GM10266 (cell line): ENCODE measurements around the gene CWC27.
A peak's percentile ranks its signal among the peaks of the same experiment; 100 is the strongest.

Experiments used
- DNase-seq: peaks from one replicate; pipeline ENCODE4 v3.0.0; 2012; ENCODE audit errors: extremely low spot score
- CTCF ChIP-seq: IDR thresholded peaks from 2 replicates; pipeline ENCODE4 v1.5.1; 2012; ENCODE audit warnings: mild to moderate bottlenecking, low read depth; ENCODE audit not compliant: control insufficient read depth, insufficient read depth; ENCODE audit errors: missing control alignments

CWC27 gene

GRCh38 chr5:64768358-64769312 is at the start of gene CWC27, which contains the start of gene SREK1IP1:
Gene CWC27, plus strand, starts transcription at chr5:64768930. Its CDS starts 217 bp downstream, at chr5:64769147.
Gene SREK1IP1, minus strand, starts transcription at chr5:64768691. Its CDS starts 174 bp downstream, at chr5:64768517.
- DNase-seq: peak; percentile 68
- TF ChIP-seq CTCF: no peak

GRCh38 chr5:64722588-64722987 is 46.1 kb upstream of the CWC27 start:
- TF ChIP-seq CTCF: no peak

GRCh38 chr5:64727150-64727549 is 41.6 kb upstream of the CWC27 start:
- no peak for TF ChIP-seq CTCF
- DNase-seq: no peak

More at GRCh38 chr5:64722588-64722987, 46.1 kb upstream of the CWC27 start:
- DNase-seq: no peak

GRCh38 chr5:64742411-64742810 is 26.3 kb upstream of the CWC27 start:
- no peak for TF ChIP-seq CTCF
- DNase-seq: no peak

GRCh38 chr5:64742821-64743220 is 25.9 kb upstream of the CWC27 start:
- no peak for DNase-seq
- TF ChIP-seq CTCF: no peak

- TF ChIP-seq CTCF: no peak
- DNase-seq: peak; percentile 9
These were observed 23.8 kb upstream of the CWC27 start for GRCh38 chr5:64744914-64745313.

- TF ChIP-seq CTCF: no peak
These were observed 22.3 kb upstream of the CWC27 start for GRCh38 chr5:64746446-64746845.

More at GRCh38 chr5:64746446-64746845, 22.3 kb upstream of the CWC27 start:
- DNase-seq: no peak
